ENCODE measurements around the gene RHEBL1. TPM values are rescaled to one million over a fixed set of nuclear protein-coding genes. Genes with fewer than 3 reads are reported as not detected.

RHEBL1 gene
- total and polyA plus RNA-seq, 2 experiments from 2014 or later = 0.65 to 0.86 TPM

DNA sequence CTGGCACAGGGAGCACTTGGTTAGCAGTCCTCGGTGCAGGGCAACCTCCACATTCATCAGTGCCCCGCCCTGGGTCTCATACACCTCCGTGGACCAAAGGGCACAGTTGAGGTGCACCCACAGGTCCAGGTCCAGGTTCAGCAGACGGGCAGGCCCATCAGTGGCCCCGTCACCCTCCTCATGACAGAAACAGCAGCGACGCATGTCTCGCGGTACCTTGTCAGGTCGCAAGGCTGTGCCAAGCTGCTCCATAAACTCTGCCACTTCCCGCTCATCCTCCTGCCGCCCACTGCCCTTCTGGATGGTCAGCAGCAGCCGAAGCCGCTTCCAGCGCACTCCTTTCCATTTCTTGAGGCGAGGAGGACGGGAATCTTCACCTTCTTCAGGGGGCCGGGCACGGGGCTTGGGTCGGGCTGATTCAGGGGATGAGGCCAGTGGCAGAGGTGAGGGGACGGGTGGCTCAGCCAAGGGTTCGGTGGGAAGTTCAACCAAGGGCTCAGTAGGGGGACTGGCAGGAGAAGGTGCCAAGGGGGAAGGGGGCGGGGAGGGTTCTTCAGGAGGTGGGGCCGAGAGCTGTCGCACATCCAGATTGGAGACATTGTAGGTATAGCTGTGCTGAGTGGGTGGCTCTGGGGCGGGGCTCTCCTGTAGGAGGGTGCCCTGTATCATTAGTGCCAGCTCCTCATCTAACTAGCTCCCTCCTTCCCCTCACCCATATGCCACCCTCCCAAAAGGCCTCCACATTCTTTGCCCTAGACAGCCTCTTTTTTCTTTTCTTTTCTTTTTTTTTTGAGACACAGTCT, 42.9 kb downstream of the RHEBL1 start:
- Histone ChIP-seq H3K9me2 (ENCODE audit: insufficient read depth) (no peaks in the 10 kb centered on the region), H3K9me3 (ENCODE audit: low read depth) (no peaks in the 10 kb centered on the region), H3F3A (ENCODE audit: insufficient read depth) (peaks cover 15% of the 10 kb centered on the region; the same call in 1 of the 2 replicates), H3K4me3 (no peak overlapping the region), H3K36me3 (ENCODE audit: low read depth) (peaks cover 43% of the 10 kb centered on the region), H3K4me2 (ENCODE audit: unreplicated experiment) (no peak overlapping the region), H3K4me1 (ENCODE audit: insufficient read depth) (no peaks in the 10 kb centered on the region), H4K20me1 (ENCODE audit: insufficient read depth) (no peaks in the 10 kb centered on the region), H2AFZ (no peak overlapping the region), H3K27me3 (replicated peaks; ENCODE audit: insufficient read depth) (no peaks in the 10 kb centered on the region), H3K9ac (no peak overlapping the region), H3K27ac (no peak overlapping the region), H3K79me2 (ENCODE audit: insufficient read depth) (peaks cover 9% of the 10 kb centered on the region; the same call in 1 of the 2 replicates)
- WGBS, 2 experiments (ENCODE audit: low coverage in 1 of 2, low lambda C conversion rate in 2 of 2, missing lambda C conversion rate in 2 of 2) = 92 to 94% methylated on average over 26 of the region's 26 CpGs
- in situ Hi-C loops (cut with MboI) = no loop called here
- TF ChIP-seq EZH2 (IDR thresholded peaks at IDR 0.05; ENCODE audit: insufficient read depth, poor library complexity, severe bottlenecking) (no peak), EZH2phosphoT487 (IDR thresholded peaks at IDR 0.05; ENCODE audit: insufficient read depth, low read depth) (no peak)
- no peak for DNase-seq

DNA sequence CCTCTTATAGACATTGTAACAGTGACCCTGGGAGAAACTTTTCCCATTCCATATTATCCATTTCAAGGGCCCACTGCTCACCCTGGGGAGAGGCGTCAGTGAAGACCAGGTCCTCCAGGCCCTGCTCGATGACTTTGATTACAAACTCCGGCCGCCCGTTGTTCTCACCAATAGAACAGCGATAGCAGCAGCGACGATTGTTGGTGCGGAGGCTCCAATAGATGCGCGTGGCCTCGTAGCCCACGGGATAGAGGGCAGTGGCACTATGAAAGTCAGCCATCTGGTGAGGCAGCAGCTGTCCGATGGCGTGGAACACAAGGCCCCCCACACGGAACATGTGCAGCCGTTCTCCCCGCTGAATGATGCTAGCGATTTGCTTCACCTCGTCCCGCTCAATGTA, 43.7 kb downstream of the RHEBL1 start:
- TF ChIP-seq EZH2 (IDR thresholded peaks at IDR 0.05; ENCODE audit: insufficient read depth, poor library complexity, severe bottlenecking) = no peak
- no peak for TF ChIP-seq EZH2phosphoT487 (IDR thresholded peaks at IDR 0.05; ENCODE audit: insufficient read depth, low read depth)
- Histone ChIP-seq H3K9me2 (ENCODE audit: insufficient read depth) (no peaks in the 10 kb centered on the region), H3K9me3 (ENCODE audit: low read depth) (no peaks in the 10 kb centered on the region), H3K9ac (no peak overlapping the region), H3K27me3 (replicated peaks; ENCODE audit: insufficient read depth) (no peaks in the 10 kb centered on the region), H3F3A (ENCODE audit: insufficient read depth) (peaks cover 15% of the 10 kb centered on the region; the same call in 1 of the 2 replicates), H3K4me2 (ENCODE audit: unreplicated experiment) (no peak overlapping the region), H2AFZ (no peak overlapping the region), H4K20me1 (ENCODE audit: insufficient read depth) (no peaks in the 10 kb centered on the region), H3K27ac (no peak overlapping the region), H3K79me2 (ENCODE audit: insufficient read depth) (peaks cover 9% of the 10 kb centered on the region; the same call in 1 of the 2 replicates), H3K4me3 (no peak overlapping the region), H3K36me3 (ENCODE audit: low read depth) (peaks cover 39% of the 10 kb centered on the region), H3K4me1 (ENCODE audit: insufficient read depth) (no peaks in the 10 kb centered on the region)
- WGBS, 2 experiments (ENCODE audit: low coverage in 1 of 2, low lambda C conversion rate in 2 of 2, missing lambda C conversion rate in 2 of 2) = 94 to 97% methylated on average over 16 to 21 of the region's 21 CpGs
- no peak for DNase-seq
- in situ Hi-C loops (cut with MboI) = no loop called here

DNA sequence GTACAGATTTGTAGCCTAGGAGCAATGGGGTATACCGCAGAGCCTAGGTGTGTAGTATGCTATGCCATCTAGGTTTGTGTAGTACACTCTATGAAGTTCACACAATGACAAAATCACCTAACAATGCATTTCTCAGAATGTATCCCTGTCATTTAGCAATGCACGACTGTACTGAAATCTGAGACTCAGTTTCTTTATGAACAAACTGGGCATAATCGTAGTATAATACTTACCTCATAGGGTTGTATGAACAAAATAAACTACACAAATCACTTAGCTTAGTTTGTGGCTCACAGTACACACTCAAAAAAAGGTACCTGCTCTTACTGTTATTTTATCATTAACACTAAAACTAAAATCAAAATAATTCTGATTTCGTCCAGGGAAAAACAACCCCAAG, 44.3 kb downstream of the RHEBL1 start:
- H3F3A ChIP-seq (ENCODE audit: insufficient read depth) = peaks cover 15% of the 10 kb centered on the region; the same call in 1 of the 2 replicates
- H3K27ac ChIP-seq = no peak overlapping the region
- WGBS, 2 experiments (ENCODE audit: low coverage in 1 of 2, low lambda C conversion rate in 2 of 2, missing lambda C conversion rate in 2 of 2) = 97 to 98% methylated on average over 4 of the region's 4 CpGs
- no peak overlapping the region for H3K4me3 ChIP-seq
- TF ChIP-seq EZH2 (IDR thresholded peaks at IDR 0.05; ENCODE audit: insufficient read depth, poor library complexity, severe bottlenecking) (no peak), EZH2phosphoT487 (IDR thresholded peaks at IDR 0.05; ENCODE audit: insufficient read depth, low read depth) (no peak)
- in situ Hi-C loops (cut with MboI) = no loop called here
- H2AFZ ChIP-seq = no peak overlapping the region
- DNase-seq = no peak
- no peak overlapping the region for H3K4me2 ChIP-seq (ENCODE audit: unreplicated experiment)
- no peaks in the 10 kb centered on the region for H3K9me3 ChIP-seq (ENCODE audit: low read depth)
- peaks cover 9% of the 10 kb centered on the region; the same call in 1 of the 2 replicates for H3K79me2 ChIP-seq (ENCODE audit: insufficient read depth)
- H3K27me3 ChIP-seq (replicated peaks; ENCODE audit: insufficient read depth) = no peaks in the 10 kb centered on the region
- H3K9me2 ChIP-seq (ENCODE audit: insufficient read depth) = no peaks in the 10 kb centered on the region
- H3K36me3 ChIP-seq (ENCODE audit: low read depth) = peaks cover 37% of the 10 kb centered on the region
- H3K9ac ChIP-seq = no peak overlapping the region
- no peaks in the 10 kb centered on the region for H4K20me1 ChIP-seq (ENCODE audit: insufficient read depth)
- no peaks in the 10 kb centered on the region for H3K4me1 ChIP-seq (ENCODE audit: insufficient read depth)

DNA sequence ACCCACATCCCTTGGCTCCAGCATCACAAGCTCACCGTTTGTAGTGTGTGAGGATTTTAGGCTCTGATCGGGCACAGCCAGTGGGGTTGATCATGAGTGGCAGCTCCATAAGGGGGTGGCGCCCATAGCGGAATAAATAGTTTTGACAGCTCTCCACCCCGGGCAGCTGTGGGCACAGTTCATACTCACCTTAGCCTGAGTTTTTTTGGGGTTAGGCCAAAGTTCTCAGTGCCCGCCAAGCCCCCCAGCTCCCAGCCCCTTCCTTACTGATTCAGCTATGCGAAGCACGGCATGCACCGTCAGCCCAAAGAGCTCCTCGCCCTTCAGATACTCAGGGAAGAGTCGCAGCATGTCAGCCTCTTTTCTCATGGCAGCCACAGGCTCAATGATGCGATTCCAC, 45.2 kb downstream of the RHEBL1 start:
- Histone ChIP-seq H3K4me3 (no peak overlapping the region), H3K79me2 (ENCODE audit: insufficient read depth) (peaks cover 4% of the 10 kb centered on the region; the same call in 1 of the 2 replicates), H2AFZ (no peak overlapping the region), H4K20me1 (ENCODE audit: insufficient read depth) (no peaks in the 10 kb centered on the region), H3K36me3 (ENCODE audit: low read depth) (peaks cover 33% of the 10 kb centered on the region), H3K9ac (no peak overlapping the region), H3K9me2 (ENCODE audit: insufficient read depth) (no peaks in the 10 kb centered on the region), H3K4me1 (ENCODE audit: insufficient read depth) (peaks cover 4% of the 10 kb centered on the region), H3K4me2 (ENCODE audit: unreplicated experiment) (no peak overlapping the region), H3F3A (ENCODE audit: insufficient read depth) (peaks cover 20% of the 10 kb centered on the region; the same call in 1 of the 2 replicates), H3K9me3 (ENCODE audit: low read depth) (no peaks in the 10 kb centered on the region), H3K27ac (no peak overlapping the region), H3K27me3 (replicated peaks; ENCODE audit: insufficient read depth) (no peaks in the 10 kb centered on the region)
- TF ChIP-seq EZH2 (IDR thresholded peaks at IDR 0.05; ENCODE audit: insufficient read depth, poor library complexity, severe bottlenecking) = no peak
- no peak for TF ChIP-seq EZH2phosphoT487 (IDR thresholded peaks at IDR 0.05; ENCODE audit: insufficient read depth, low read depth)
- in situ Hi-C loops (cut with MboI) = no loop called here
- 85 to 86% methylated on average over 12 of the region's 12 CpGs for WGBS, 2 experiments (ENCODE audit: low coverage in 1 of 2, low lambda C conversion rate in 2 of 2, missing lambda C conversion rate in 2 of 2)
- no peak for DNase-seq

Measured in GM23248 (cell line).